IMR-90 (cell line): ENCODE measurements around the gene TNPO2.

Experiments
- CEBPB ChIP-seq: IDR thresholded peaks from 2 replicates; pipeline ENCODE4 v1.6.1; 2012; ENCODE audit warnings: low read depth, low read length, improper control_type of control experiment
- CTCF ChIP-seq: conservative IDR thresholded peaks from 2 replicates; pipeline ENCODE4 v1.5.1; 2012; ENCODE audit warnings: mild to moderate bottlenecking, low read depth, low read length, improper control_type of control experiment
- FOS ChIP-seq: fragments of 150-350 bp; IDR thresholded peaks from 2 replicates; pipeline ENCODE4 v1.6.1; 2016; ENCODE audit warnings: low read depth, low read length
- MAFK ChIP-seq: IDR thresholded peaks from 2 replicates; pipeline ENCODE4 v1.6.1; 2012; ENCODE audit warnings: low read depth, low read length, improper control_type of control experiment
- SMC3 ChIP-seq: fragments of 150-350 bp; IDR thresholded peaks from 2 replicates; pipeline ENCODE4 v1.6.1; 2016; ENCODE audit warnings: low read depth, mild to moderate bottlenecking, antibody characterized with exemption, low read length, moderate library complexity
- USF2 ChIP-seq: fragments of 150-350 bp; IDR thresholded peaks from 2 replicates; pipeline ENCODE4 v1.6.1; 2017; ENCODE audit warnings: mild to moderate bottlenecking, antibody characterized with exemption, low read length, low read depth

DNA sequence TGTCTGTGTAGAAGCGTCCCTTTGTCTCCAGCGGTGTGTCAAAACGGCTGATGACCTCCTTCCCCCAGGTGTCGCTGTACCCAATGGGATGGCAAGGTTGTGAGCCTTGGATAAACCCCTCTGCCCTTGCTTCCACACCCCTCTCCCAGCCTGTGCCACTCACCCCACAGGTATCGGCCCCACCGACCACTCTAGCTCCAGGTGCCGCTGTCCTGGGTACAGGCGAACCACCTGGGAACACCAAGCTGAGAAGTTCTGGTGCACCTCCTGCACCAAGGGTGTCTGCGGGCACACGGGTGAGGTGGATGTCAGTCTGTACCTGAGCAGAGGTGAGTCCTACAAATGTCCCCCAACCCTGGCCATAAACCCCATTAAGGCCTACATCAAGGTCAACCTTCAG lies 73.8 kb downstream of the TNPO2 start:
- TF ChIP-seq CTCF (no peak), SMC3 (no peak), FOS (no peak), MAFK (no peak), USF2 (no peak), CEBPB (no peak)
